ENCODE results near the gene MED9.

DNA sequence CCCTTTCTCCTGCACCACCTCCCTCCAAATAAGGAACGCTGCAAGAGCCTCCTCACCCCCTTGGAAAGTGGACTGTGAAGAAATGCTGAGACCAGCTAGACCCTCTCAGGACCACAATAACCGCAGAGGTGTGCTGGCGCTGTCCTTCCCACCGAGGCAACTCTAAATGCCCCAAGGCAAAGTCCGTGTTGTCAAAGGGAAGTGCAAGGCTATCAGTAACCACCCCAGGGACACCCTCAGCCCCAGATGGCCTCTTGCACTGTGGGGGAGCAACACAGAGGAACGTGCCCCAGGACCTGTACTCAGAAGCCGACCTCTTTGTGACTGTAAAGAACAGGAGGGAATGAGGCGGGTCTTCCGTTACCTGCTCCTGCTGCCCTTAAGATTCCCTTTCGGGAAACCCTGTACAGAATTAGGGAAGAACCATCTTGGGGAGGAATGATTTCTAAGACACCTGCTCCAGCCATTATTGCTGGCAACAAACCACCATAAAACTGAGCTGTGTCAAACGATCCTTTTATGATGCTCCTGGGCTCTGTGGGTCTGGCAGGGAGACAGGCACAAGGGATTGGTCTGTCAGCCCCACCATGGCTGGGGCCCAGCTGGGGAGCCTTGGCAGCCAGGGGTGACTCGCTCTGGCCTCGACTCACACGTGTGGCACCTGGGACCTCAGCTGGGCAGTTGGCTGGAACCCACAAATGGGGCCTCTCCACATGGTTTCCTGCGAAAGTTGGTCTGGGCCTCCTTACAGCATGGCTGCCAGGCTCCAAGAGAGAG is 14.6 kb upstream of the MED9 start:
- TF ChIP-seq, protein P1, sequence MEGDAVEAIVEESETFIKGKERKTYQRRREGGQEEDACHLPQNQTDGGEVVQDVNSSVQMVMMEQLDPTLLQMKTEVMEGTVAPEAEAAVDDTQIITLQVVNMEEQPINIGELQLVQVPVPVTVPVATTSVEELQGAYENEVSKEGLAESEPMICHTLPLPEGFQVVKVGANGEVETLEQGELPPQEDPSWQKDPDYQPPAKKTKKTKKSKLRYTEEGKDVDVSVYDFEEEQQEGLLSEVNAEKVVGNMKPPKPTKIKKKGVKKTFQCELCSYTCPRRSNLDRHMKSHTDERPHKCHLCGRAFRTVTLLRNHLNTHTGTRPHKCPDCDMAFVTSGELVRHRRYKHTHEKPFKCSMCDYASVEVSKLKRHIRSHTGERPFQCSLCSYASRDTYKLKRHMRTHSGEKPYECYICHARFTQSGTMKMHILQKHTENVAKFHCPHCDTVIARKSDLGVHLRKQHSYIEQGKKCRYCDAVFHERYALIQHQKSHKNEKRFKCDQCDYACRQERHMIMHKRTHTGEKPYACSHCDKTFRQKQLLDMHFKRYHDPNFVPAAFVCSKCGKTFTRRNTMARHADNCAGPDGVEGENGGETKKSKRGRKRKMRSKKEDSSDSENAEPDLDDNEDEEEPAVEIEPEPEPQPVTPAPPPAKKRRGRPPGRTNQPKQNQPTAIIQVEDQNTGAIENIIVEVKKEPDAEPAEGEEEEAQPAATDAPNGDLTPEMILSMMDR (conservative IDR thresholded peaks at IDR 0.05; ENCODE audit: low read length) = no peak
- TF ChIP-seq EZH2phosphoT487 (IDR thresholded peaks at IDR 0.05; ENCODE audit: borderline replicate concordance) = no peak
